Ammon's horn (tissue), 1 donor: Measurements from ENCODE around the gene PDE4D.
A peak's percentile ranks its signal among the peaks of the same experiment; 100 is the strongest.

Experiments
- DNase-seq: peaks from one replicate; pipeline ENCODE4 v3.0.0-alpha.2; 2016; ENCODE audit warnings: low spot score

The PDE4D gene

DNA sequence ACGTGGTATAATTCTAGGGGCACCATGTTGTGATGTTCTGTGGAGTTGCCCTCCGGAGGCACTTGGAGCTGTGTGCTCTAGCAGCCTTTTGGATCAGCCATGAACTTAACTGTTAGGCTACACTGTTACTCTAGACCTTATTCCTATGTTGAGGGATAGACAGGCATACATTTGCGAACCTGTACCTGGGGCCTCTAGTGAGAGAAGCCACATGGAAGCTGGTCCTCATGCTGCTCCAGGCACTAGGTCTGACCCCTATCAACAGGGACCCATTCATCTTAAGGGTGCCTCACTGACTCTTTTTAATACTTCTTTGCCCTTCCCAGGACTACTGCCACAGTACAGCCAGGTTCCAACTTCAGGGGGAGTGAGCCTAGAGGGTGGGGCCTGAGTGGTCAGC, 715.9 kb downstream of the PDE4D start:
- no peak for DNase-seq

DNA sequence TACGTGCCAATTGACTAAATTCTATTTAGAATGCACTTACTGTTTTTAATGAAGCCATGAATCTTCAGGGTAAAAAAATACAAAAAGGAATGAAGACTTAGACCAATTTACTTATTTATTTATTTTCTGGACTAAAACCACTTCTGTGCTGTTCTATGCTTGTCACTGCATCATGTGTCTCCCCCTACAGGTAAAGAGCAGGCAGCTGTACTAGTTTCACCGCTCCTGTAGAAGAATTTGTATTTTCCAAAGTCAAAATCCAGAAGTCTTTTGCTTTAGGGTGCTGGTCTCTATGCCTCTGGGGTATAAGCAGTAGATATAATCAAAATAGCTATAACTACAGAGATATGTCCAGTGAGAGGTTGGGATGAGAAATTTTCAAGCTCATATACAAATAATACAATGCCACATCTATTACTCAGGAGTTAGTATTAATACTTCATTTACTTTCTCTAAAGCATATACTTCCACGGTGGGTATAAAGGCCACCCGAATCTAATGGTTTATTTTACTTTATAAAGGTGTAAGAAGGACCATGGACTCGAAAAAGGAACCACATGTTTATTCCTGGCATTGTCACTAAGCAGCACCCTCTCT, 719.2 kb downstream of the PDE4D start:
- peak; percentile 74 for DNase-seq

DNA sequence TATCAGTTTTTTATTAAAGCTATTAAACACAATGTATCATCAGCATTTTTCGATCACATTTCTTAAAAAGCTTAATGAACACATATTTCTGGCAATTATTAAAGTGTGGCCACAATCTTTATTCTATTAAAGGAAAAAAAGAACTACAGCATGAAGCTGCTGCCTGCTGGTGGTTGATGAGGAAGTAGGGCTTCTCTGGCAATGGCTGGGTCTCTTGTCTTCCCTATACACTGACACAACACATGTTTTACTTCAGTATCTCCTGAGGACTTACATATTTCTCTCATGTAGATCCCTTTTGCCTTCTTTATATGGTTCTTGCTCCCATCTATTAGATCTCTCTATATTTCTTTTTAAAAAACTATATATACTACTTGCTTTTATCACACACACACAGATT, 719.9 kb downstream of the PDE4D start:
- DNase-seq: no peak

DNA sequence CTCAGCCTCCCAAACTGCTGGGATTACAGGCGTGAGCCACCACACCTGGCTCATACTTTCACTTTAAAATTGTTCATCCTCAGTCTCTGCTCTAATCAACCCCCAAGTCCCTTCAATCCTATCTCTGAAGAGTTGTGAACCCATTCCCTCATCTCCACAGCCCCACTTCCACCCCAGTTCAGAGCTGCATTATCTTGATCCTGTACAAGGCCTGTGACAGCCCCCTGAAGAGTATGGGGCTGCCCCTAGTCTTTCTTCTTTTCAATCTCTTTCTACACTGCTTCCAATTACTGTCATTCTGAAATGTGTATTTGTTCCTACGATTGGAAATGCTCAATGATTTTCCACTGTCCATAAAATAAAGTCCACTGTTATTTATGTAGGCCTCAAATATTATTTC, 722.4 kb downstream of the PDE4D start:
- no peak for DNase-seq

DNA sequence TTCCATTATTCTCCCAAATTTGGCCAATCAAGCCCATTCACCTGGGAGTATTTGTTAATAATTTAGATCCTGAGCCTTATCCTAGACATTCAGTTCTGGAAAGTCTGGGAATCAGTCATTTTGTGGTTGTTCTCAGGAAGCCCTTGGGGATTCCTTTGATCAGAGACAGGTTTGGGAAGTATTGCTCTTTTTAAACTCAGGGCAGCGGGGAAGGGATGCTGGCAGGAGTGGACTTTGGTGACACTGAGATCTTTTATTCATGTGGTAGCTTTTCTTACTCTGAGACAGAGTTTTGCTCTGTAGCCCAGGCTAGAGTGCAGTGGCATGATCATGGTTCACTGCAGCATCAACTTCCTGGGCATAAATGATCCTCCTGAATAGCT, 723.8 kb downstream of the PDE4D start:
- no peak for DNase-seq

DNA sequence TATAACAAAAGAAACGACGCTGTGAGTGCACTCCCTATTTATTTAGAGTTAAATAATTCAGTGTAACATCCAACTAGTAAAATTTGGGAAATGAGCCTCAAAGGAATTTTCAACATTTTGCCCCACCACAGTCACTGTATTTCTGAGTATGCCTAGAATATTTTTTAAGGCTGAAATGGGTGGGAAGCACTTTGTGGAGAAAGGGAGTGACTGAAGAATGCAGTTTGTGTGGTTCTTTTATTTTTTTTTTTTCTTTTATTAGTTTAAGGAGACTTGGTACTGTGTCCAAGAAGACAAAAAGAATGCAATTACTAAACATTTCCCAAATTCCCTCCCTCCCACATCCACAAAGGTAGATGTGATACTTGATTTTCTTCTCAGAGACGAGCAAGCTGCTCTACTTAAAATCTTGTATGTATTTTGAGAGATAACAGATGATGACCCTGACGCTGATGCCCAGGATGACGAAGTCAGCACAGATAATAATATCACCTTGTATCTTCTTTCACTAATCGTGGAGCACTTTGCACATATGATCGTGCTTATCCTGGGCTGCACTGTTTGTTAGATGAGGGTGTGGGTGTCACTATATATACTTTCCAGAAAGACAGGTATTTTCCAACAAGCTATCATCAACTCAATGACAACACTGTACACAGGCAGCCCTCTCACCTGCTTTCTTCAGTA, 724.3 kb downstream of the PDE4D start:
- no peak for DNase-seq

DNA sequence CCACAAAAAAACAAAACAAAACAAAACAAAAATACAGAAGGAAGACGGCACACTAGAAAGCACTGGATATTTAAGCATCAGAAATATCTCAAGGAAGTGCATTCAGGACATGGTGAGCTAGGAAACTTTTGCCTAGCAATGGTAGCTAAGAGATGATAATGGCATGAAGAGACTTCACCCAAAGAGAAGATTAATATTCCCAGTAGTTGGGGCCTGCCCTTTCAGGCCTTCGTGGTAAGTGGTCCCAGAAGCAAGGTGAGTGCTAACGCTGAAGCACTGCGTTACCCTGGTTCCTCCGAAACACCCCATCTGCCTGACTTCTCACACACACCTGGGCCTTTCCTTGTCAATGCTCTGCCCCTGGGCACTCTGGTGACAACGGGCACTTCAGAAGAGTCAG, 725.5 kb downstream of the PDE4D start:
- no peak for DNase-seq

DNA sequence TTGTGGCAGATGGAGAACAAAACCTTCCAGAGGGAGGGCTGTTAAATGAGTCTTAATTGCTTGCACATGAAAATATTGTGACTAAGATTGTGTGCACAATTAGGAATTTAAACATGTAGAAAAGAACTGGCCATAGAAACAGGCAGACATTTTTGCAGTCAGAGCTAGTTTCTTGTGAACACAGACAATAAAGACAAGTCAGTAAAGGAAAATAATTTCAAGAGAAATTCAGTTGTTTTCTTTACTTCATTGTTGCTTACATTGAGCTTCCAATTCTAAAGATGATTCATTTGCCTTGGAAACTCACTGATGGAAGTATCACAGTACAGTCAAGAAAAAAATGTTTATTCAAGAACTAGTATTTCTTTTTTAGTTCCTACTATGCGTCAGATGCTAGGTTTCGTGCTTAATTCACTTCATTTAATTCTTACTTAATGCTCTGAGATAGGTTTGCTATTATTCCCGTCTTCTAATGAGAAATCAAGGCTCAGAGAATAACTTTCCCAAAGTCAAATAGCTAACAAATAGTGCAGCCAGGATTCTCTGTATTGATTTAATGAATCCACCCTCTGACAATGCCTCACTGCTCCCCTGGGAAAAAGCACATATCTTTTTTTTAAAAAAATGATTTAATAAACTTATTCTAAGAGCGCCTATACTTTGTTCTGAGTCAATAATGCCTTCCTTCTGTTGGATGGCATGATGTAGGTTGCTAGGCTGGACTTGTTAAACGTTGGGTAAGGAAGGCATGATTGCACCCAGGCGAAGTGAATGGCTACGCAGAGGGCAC, 729.3 kb downstream of the PDE4D start:
- no peak for DNase-seq

DNA sequence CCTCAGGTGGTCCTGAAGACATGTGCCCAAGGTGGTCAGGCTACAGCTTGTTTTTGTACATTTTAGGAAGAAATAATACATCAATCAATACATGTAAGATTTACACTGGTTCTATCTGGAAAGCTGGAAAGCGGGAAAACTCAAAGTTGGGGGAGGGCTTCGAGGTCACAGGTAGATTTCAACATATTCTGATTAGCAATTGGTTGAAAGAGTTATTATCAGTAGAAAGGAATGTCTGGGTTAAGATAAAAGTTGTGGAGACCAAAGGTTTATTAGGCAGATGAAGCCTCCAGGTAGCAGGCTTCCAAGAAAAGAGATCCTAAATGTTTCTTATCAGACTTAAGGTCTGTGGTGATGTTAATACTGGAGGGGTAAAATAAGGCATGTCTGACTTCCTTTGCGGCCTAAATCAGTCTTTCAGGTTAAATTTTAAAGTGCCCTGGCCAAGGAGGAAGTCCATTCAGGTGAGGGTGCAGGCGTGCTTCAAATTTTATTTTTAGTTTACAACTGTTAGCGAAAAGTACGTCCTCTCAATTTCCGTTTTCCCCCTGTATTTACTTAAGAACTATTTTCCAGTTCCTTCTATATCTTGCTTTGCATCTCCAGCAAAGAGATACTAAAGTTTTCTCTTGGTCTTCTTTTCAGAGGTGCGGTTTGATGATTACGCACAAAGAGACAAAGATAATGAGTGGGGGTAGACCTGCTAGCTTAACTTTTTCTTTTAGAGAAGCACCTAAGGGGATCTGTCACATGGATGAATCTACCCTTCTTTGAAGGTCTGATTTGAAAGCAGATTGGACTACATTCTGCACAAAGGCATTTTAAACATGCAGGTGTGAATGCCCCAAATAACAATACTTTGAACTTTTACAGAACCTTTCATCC, 732.1 kb downstream of the PDE4D start:
- DNase-seq: no peak

DNA sequence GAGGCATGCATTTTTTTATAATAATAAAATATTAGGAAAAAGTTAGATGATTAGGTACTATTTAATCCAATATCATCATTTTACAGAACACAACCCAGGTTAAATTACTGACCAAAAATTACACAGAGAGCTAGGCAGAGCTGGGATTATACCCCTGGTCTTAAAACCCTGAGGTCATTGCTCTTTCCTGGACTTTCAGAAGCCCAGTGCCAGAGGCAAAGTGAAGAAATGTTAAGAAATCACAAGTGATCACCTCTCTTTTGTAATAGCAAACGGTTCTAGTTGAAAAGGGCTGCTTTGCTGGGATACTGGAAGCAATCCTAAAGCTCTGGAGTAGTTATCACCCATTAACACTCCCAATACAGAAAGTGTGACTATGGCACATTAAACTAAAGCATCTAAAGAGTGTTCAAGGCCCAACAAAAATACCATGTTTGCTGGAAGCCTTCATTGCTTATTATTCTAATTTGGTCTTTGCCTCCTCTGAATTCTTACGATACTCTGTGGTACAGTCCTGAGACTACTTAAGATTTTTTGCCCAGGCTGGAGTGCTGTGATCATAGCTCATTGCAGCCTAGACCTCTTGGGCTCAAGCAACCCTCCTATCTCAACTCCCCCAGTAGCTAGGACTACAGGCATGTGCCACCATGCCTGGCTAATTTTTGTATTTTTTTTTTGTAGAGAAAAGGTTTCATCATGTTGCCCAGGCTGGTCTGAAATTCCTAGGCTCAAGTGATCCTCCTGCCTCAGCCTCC, 734.7 kb downstream of the PDE4D start:
- DNase-seq: no peak

DNA sequence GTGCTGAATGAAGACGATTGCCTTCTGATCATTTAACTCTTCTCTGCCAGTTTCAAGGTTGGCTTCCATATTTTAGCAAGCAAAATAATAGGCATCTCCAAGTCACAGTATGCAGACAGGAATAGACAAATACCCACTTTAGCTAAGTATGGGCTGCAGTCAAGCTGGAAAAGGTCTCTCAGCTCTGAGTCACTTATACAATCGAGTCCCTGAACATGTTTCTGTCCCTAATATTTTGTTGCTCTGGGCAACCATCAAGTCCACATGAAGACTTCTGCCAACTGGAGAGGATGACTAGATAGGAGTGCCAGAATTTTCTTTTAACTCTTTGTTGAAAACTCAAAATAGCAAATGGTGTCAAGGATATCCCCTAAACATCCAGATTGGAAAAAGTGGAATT, 735.4 kb downstream of the PDE4D start:
- no peak for DNase-seq

DNA sequence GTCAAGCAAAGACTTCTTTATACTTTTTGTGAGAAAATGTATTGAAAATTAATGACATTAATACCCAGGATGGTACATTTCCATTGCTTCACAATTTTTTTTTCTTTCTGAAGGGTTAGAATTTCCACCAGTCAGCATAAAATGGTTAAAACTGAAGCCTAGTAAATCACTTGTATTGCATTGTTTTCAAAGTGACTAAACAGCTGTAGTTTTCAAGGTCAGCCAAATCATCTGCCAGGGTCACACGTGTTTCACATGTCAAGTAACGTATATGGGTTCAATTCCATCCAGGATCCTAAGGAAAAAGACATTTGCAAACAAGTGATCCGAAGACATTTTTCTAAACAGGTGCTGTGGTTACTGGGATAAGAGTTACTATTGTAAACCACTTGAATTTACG, 736.5 kb downstream of the PDE4D start:
- DNase-seq: no peak

DNA sequence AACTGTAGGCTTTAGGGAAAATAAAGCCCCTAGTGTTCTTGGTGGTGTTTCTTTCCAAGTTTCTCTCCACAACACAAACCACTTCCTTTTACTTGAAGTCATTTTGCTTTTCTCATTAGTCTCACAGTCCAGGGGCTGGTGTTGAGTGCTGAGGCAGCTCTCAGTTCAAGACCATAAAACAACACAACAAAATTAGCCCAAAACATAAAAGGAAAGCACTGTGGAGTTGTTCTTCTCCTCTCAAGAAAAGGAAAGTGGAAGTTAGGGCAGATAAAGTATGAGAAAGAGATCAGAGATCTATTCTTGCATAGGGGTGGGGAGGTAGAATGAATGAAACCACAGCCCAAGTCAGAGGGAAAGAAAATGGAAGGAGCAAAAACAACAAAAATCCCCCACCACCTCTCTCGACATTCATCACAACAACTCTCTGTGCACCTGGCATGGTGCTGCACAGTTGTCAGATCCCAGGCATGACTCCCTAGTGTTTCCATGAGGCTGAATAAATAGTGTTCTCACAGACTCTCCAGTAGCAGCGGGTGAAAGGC, 740.8 kb downstream of the PDE4D start:
- no peak for DNase-seq

DNA sequence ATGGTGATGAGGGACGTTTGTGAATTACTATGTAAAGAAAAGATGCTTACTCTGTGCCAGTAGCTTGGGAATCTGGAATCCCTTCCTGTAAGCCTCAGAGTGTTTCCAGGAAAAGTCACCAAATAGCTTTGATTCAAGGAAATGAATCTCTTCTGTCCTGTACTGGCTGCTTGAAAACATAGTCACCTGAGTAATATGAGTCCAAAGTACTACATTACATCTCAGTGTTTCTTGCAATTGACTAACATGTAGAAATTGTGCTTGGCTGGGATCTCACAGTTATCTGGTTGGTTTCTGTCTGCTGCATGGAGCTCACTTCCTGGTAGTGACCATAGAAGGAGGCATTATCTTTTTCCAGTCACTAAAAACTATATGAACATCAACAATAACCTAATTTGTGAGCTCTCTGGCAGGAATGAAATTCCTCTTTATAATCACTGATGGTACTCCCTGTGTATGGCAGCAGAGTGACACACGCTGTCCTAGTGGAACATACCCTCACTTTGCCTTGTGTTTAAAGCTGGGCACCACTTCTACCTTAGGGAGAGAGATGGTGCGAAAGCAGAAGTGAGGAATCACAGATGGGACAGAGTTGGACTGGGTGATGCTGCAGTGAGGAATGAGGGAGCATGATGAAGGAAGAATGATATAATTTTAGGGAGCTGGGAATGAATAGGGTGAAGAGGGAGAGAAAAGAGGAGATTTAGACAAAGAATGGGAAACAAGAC, 742.2 kb downstream of the PDE4D start:
- DNase-seq: no peak

DNA sequence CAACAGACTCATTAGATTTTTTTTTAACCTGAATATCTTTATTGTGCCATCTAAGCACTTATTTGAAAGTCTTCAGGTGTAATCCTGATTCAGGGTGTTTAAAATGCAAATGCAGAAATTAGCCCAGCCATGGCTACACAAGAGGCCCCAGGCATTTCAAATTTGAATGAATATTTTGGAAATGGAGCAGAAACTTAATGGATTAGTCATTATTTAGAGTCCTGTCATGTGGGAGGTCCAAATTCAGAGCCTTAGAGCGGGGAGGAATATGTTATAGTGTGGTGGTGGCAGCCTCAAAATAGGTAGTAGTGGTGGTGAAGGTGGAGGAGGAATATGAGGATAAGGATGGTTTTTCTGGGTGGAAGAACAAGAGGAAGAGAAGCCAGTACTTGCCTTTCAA, 743.7 kb downstream of the PDE4D start:
- no peak for DNase-seq

DNA sequence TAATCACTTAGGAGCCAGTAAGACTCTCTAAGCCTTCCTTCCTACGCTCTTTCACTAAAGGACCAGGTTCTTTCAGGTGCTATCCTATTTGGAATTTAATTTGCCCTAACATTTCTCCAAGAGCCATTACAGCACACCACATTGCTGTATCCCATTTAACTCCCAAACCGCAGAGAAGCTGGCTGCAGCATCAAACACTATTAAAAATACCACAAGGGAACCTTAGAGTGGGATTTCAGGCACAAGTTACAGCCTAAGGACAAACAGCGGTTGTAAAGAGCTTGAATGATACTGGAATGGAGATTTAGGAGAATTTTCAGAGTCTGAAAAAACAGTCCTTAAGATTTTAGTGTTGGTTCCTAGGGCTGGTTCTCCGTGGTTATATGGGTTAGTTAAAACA, 744.3 kb downstream of the PDE4D start:
- no peak for DNase-seq

DNA sequence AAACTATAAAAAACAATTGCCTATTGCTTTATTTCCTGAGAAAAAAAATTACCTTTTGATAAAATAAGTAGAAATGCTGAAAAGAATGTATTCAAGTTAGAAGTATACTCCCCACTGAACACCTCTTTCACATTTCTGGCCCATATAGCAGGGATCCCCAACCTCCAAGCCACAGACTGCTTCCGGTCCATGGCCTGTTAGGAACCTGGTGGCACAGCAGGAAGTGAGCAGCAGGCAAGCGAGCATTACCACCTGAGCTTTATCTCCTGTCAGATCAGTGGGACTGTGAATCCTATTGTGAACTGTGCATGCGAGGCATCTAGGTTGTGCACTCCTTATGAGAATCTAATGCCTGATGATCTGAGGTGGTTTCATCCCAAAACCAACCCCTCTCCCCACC, 746.8 kb downstream of the PDE4D start:
- DNase-seq: no peak

DNA sequence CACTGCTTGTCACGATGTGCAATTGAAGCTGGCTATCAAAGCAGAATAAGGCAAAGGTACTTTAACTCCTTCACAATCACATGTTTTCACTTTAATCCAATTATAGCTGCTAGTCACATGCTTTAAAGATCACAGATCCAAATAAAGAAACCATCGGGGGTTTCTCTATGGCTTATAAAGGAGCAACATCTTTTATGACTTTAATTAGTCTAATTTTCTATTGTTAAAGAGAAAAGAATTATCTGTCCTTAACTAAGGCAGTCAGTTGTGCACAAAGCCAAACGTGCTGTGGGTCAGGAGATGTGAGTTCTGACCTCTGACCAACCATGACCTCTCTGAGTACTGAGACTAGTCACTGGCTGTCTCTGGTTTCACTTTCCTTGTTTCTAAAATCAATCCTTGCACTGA, 749.6 kb downstream of the PDE4D start:
- DNase-seq: no peak

DNA sequence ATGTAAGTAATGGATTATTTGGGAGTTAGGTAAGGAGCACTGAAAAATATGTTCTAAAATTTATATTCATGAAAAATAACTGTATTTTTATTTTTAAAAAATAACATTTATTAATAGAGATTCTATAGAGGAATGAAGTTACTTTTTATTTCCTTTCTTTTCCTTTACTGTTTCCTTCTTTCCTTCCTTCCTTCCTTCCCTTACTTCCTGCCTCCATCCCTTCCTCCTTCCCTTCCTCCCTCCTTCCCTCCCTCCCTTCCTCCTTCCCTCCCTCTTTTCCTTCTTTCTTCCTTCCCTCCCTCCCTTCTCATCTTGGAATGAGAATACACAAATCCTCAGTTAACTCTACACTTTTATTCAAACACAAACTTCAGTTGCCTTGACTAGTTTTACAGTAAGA, 750.6 kb downstream of the PDE4D start:
- no peak for DNase-seq

DNA sequence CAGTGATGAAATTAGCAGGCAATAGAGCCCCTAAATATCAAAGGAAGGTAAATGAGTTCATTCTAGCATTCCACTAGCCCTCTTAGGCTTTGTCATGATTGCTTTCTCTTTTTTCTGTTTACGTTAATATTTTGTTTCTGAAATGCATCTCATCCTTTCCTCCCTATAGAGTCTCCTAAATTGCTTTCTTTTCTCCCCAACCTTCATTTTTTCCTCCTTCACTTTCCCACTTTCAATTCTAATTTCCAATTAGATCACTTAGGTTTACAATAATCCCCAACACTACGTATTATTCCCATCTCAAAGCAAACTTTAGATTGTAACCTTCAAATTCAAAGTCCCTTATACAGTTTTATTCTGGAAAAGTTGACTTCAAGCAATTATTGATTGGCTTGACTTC, 751.4 kb downstream of the PDE4D start:
- no peak for DNase-seq

DNA sequence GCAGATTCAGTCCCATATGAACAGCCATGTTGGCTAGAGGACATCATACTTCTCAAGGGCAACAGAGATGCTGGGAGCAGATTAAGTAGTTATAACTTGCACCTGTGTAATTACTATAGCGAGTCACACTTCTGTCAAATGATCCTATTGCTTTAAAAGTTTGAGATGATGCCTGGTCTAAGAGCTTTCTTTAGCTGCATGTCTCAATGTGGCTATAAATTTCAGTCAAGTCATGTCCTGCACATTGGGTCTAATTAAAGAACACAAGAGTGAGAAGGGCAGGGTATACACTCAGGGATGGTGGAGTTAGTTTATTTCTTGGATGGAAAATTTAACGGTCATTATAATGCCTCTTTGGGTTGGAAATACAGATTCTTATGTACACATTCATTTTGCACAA, 753.4 kb downstream of the PDE4D start:
- DNase-seq: no peak
